ENCODE data around the gene PGM2L1.

Gene PGM2L1

GRCh38 chr11:74297484-74297883 lies 100.7 kb downstream of the PGM2L1 start:
- no peak for DNase-seq (ENCODE audit: low read depth)

GRCh38 chr11:74288911-74289310 lies 109.3 kb downstream of the PGM2L1 start:
- DNase-seq (ENCODE audit: low read depth): no peak

DNA sequence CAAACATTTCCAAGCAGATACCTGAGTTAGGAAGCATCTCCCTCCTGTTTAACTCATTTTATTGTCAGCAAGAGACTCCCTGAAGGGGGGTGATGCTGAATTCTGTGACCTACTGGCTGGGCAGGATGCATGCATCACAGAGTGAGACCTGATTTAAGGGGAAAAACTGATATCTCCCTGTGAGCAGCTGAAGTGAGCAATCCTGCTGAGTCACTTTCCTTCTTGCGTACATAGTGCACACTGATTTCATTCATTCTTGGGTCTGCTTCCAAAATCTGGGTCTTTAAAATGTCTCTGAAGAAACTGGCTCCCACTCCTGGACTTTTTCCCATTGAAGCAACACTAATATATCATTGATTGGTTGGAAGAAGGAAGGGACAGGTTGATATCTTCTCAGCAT lies 110.1 kb downstream of the PGM2L1 start:
- no peak for DNase-seq (ENCODE audit: low read depth)

GRCh38 chr11:74284466-74284865 lies 113.8 kb downstream of the PGM2L1 start:
- no peak for DNase-seq (ENCODE audit: low read depth)

GRCh38 chr11:74283580-74284180 lies 114.6 kb downstream of the PGM2L1 start:
- DNase-seq (ENCODE audit: low read depth): no peak

GRCh38 chr11:74282914-74283371 lies 115.3 kb downstream of the PGM2L1 start:
- no peak for DNase-seq (ENCODE audit: low read depth)

DNA sequence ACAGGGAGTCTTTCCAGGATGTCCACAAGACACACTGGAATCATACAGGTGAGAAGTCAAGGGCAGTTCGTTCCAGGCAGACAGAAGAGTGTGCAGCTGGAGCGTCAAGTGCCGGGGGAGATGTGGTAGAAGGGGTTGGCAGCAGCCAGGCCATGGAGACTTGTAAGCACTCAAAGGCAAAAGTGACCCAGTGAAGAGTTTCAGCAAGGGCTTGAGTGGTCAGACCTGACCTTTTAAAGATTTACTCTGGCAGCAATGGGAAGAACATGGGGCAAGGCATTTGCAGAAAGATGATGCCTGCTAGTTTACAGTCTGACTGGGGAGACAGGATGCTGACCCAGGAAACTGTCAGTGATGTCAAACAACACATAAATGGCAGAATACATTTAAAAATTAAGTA lies 115.8 kb downstream of the PGM2L1 start:
- no peak for DNase-seq (ENCODE audit: low read depth)

DNA sequence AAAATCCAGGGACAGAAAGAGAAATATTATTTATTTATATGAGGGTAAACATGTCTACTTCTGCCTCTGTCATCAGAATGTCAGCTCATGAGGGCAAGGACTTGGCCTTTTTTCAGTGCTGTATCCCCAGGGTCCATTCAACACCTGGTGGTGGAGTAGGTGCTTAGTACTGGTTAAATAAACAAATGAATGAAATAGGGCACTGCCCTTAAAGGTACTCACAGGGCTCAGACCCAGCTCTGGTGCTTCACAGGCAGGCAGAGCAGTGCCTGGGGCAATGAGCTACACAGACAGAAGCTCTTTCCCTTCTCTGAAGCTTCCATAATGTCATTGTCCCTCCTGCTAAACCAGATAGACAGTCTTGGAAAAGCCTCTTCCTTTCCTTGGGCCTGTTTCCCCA lies 117.7 kb downstream of the PGM2L1 start:
- no peak for DNase-seq (ENCODE audit: low read depth)
